ENCODE results near the gene MAP2K2.

MAP2K2 gene

GRCh38 chr19:4099041-4099764 is 24.7 kb downstream of the MAP2K2 start:
- no peak for DNase-seq (ENCODE audit: low read depth)

- no peak for DNase-seq (ENCODE audit: low read depth)
These were observed 25.4 kb downstream of the MAP2K2 start for GRCh38 chr19:4098493-4098892.

GRCh38 chr19:4097501-4097900 is 26.4 kb downstream of the MAP2K2 start:
- DNase-seq (ENCODE audit: low read depth): no peak

GRCh38 chr19:4096049-4096892 is 27.7 kb downstream of the MAP2K2 start:
- no peak for DNase-seq (ENCODE audit: low read depth)

- no peak for DNase-seq (ENCODE audit: low read depth)
These were observed 28.5 kb downstream of the MAP2K2 start for GRCh38 chr19:4095488-4095844.

GRCh38 chr19:4094761-4095487 is 29.0 kb downstream of the MAP2K2 start:
- no peak for DNase-seq (ENCODE audit: low read depth)

- no peak for DNase-seq (ENCODE audit: low read depth)
These were observed 29.6 kb downstream of the MAP2K2 start for GRCh38 chr19:4094291-4094690.

GRCh38 chr19:4093643-4094175 is 30.2 kb downstream of the MAP2K2 start:
- DNase-seq (ENCODE audit: low read depth): no peak

- DNase-seq (ENCODE audit: low read depth): no peak
These were observed 33.3 kb downstream of the MAP2K2 start for GRCh38 chr19:4090356-4091220.

- no peak for DNase-seq (ENCODE audit: low read depth)
These were observed 34.0 kb downstream of the MAP2K2 start for GRCh38 chr19:4089946-4090345.

- DNase-seq (ENCODE audit: low read depth): no peak
These were observed 34.5 kb downstream of the MAP2K2 start for GRCh38 chr19:4089400-4089908.

GRCh38 chr19:4088975-4089374 is 34.9 kb downstream of the MAP2K2 start:
- no peak for DNase-seq (ENCODE audit: low read depth)

GRCh38 chr19:4087787-4088679 is 35.9 kb downstream of the MAP2K2 start:
- no peak for DNase-seq (ENCODE audit: low read depth)

- no peak for DNase-seq (ENCODE audit: low read depth)
These were observed 37.5 kb downstream of the MAP2K2 start for GRCh38 chr19:4086411-4086867.

GRCh38 chr19:4084547-4084877 is 39.4 kb downstream of the MAP2K2 start:
- DNase-seq (ENCODE audit: low read depth): no peak

GRCh38 chr19:4083677-4084546 is 40.0 kb downstream of the MAP2K2 start:
- DNase-seq (ENCODE audit: low read depth): no peak

- DNase-seq (ENCODE audit: low read depth): no peak
These were observed 41.8 kb downstream of the MAP2K2 start for GRCh38 chr19:4082172-4082571.

GRCh38 chr19:4081441-4082129 is 42.3 kb downstream of the MAP2K2 start:
- DNase-seq (ENCODE audit: low read depth): peak; percentile 44

GRCh38 chr19:4080473-4080872 is 43.4 kb downstream of the MAP2K2 start:
- DNase-seq (ENCODE audit: low read depth): no peak
